ENCODE data around the gene PTX3. TPM values are rescaled to one million over a fixed set of nuclear protein-coding genes. Genes with fewer than 3 reads are reported as not detected.

The PTX3 gene
- total RNA-seq (2022; extraction: Qiagen RNA extraction) = 0.59 to 1.2 TPM (median 1.1 TPM) in 5 replicates

DNA sequence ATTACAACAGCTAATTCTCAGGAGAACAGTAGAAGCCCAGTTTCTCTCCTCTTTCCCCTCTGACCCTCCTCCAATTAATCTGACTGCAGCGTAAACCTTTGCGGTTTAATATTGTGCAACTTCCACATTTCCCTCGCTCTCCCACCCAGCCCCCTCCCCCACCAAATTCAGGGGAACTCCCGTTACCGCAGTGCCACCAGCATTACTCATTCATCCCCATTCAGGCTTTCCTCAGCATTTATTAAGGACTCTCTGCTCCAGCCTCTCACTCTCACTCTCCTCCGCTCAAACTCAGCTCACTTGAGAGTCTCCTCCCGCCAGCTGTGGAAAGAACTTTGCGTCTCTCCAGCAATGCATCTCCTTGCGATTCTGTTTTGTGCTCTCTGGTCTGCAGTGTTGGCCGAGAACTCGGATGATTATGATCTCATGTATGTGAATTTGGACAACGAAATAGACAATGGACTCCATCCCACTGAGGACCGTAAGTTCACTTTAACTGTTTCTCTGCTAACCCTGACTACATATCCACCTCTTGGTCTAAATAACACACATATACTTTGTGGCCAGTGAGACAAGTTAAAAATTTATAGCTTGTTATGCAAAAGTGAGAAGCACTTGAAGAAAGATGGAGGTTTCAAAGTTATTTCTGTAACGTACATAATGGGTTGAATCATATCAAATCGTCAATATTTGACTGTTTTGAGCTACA, at the start of gene PTX3:
TSS of gene PTX3 (plus strand) at position 268 of the 709 bp plus-strand sequence. CDS start at position 352, 84 bp downstream.

Other genes starting within 250 kb of the PTX3 start
- 0.13 to 0.18 TPM (median 0.16 TPM) in 4 of 5 replicates, not detected in the other for gene VEPH1, start 66.6 kb downstream of the PTX3 start, total RNA-seq (2022; extraction: Qiagen RNA extraction)